ENCODE measurements around the gene CTBP2. TPM values are rescaled to one million over a fixed set of nuclear protein-coding genes. Genes with fewer than 3 reads are reported as not detected.
A peak's percentile ranks its signal among the peaks of the same experiment; 100 is the strongest.

Gene CTBP2
- total RNA-seq, 4 donors from 2014 or later = 92.4 to 136 (median 125) TPM

DNA sequence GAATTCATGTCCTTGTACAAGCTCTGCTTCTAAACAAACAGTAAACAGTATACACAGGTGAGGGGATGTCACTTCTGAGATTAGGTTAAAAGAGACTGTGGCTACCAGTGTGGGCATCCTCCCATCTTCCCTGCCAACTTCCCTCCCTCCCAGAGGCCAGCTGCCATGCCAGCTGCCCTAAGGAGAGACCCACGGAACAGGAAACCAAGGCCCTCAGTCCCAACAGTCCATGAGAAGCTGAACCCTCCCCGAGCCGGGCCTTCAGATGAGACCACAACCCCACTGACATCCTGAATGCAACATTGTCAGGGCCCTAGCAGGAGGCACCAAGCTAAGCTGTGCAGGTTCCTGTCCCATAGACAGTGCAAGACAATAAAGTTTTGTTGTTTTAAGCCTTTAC, 106.1 kb downstream of the CTBP2 start:
- intact Hi-C loops (cut with DNase I) = loop anchor here (10.0 kb wide), 1 partner anchor 139 kb away; no protein-coding TSS in a partner anchor

DNA sequence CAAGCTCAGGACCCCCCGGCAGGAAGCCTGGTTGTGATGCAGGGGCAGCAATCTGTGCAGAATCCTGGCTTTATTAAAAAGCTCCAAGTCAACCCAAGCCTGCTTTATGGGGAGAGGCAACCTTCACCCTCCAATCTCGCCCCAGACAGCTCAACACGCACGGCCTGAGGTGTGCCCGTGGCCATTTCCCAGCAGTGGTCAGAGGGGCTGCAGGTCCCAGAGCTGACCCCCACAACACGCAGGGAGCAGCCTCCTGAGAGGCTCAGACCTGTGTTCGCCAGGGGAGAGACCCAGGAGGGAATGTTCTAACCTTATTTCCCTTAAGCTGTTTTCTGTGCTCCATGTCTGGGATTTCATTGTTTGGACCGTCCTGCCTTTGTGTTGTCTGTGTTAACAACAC, 108.2 kb downstream of the CTBP2 start:
- intact Hi-C loops (cut with DNase I) = loop anchor here (10.0 kb wide), 1 partner anchor 137 kb away; no protein-coding TSS in a partner anchor
- no peak overlapping the region for H3K4me3 ChIP-seq (replicated peaks in 1 of 3)
- H3K9me3 ChIP-seq = no peaks in the 10 kb centered on the region
- DNase-seq = no peak
- H3K4me1 ChIP-seq = peaks cover 67 to 83% of the 10 kb centered on the region in 2 donors
- no peak for TF ChIP-seq POLR2A (IDR thresholded peaks at IDR 0.05)
- TF ChIP-seq, protein P1, sequence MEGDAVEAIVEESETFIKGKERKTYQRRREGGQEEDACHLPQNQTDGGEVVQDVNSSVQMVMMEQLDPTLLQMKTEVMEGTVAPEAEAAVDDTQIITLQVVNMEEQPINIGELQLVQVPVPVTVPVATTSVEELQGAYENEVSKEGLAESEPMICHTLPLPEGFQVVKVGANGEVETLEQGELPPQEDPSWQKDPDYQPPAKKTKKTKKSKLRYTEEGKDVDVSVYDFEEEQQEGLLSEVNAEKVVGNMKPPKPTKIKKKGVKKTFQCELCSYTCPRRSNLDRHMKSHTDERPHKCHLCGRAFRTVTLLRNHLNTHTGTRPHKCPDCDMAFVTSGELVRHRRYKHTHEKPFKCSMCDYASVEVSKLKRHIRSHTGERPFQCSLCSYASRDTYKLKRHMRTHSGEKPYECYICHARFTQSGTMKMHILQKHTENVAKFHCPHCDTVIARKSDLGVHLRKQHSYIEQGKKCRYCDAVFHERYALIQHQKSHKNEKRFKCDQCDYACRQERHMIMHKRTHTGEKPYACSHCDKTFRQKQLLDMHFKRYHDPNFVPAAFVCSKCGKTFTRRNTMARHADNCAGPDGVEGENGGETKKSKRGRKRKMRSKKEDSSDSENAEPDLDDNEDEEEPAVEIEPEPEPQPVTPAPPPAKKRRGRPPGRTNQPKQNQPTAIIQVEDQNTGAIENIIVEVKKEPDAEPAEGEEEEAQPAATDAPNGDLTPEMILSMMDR (IDR thresholded peaks at IDR 0.05) = no peak
- H3K36me3 ChIP-seq = no peaks in the 10 kb centered on the region
- WGBS, 2 donors = 92 to 98% methylated on average over 7 to 8 of the region's 8 CpGs
- H3K27ac ChIP-seq = peak overlapping the region in 1 of 3 donors; percentile 50
- H3K27me3 ChIP-seq = no peaks in the 10 kb centered on the region

More for the DNA sequence above, 106.1 kb downstream of the CTBP2 start:
- no peak for DNase-seq
- TF ChIP-seq, protein P1 (IDR thresholded peaks at IDR 0.05) = no peak
- TF ChIP-seq POLR2A (IDR thresholded peaks at IDR 0.05) = no peak
- WGBS, 2 donors = 92 to 94% methylated on average over 3 of the region's 3 CpGs
- Histone ChIP-seq H3K27me3 (no peaks in the 10 kb centered on the region), H3K9me3 (no peaks in the 10 kb centered on the region), H3K36me3 (no peaks in the 10 kb centered on the region), H3K27ac (peak overlapping the region in 2 of 3 donors; percentile 53 to 75), H3K4me3 (replicated peaks in 1 of 3) (no peak overlapping the region), H3K4me1 (peaks cover 77 to 89% of the 10 kb centered on the region in 2 donors)

DNA sequence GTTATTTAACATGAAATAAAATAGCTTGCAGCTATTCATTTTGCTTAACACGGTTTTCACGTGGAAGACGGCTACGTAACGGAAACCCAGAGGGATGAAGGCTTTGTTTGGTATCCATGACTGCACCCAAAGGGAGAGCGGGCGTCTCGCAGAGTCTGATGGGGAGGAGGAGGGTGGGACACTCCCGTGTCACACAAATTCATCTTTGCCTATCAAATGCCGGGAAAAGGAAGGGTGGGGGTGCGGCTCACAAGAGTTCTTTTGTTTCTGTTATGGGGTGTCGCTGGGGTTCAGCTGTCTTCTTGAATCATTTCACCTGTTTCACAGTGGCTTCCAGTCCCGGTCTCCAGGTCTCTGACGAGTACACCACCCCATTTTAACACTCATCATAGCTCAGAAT, 110.0 kb downstream of the CTBP2 start:
- H3K27me3 ChIP-seq = no peaks in the 10 kb centered on the region
- WGBS, 2 donors = 90 to 93% methylated on average over 14 of the region's 14 CpGs
- DNase-seq = no peak
- no peak overlapping the region for H3K4me3 ChIP-seq (replicated peaks in 1 of 3)
- H3K27ac ChIP-seq = peak overlapping the region in 1 of 3 donors; percentile 64
- H3K9me3 ChIP-seq = no peaks in the 10 kb centered on the region
- intact Hi-C loops (cut with DNase I) = loop anchor here (10.0 kb wide), 1 partner anchor 136 kb away; no protein-coding TSS in a partner anchor
- peaks cover 57 to 74% of the 10 kb centered on the region in 2 donors for H3K4me1 ChIP-seq
- TF ChIP-seq, protein P1 (IDR thresholded peaks at IDR 0.05) = no peak
- no peak for TF ChIP-seq POLR2A (IDR thresholded peaks at IDR 0.05)
- H3K36me3 ChIP-seq = no peaks in the 10 kb centered on the region

- peak overlapping the region; percentile 10 to 64 (median 54) for H3K27ac ChIP-seq
- TF ChIP-seq POLR2A (IDR thresholded peaks at IDR 0.05) = no peak
- TF ChIP-seq, protein P1 (IDR thresholded peaks at IDR 0.05) = no peak
- H3K36me3 ChIP-seq = no peaks in the 10 kb centered on the region
- WGBS, 2 donors = 54 to 59% methylated on average over 16 of the region's 16 CpGs
- DNase-seq = peak in 1 of 2 donors; percentile 46
- H3K9me3 ChIP-seq = no peaks in the 10 kb centered on the region
- no peaks in the 10 kb centered on the region for H3K27me3 ChIP-seq
- H3K4me3 ChIP-seq (replicated peaks in 1 of 3) = no peak overlapping the region
- H3K4me1 ChIP-seq = peaks cover 58 to 74% of the 10 kb centered on the region in 2 donors
- intact Hi-C loops (cut with DNase I) = loop anchor here (10.0 kb wide), 1 partner anchor 295 kb away; no protein-coding TSS in a partner anchor
These were observed 111.0 kb downstream of the CTBP2 start for GRCh38 chr10:125049216-125049881.

All from thyroid gland (tissue), 4 donors.